KMS-11 (cell line): ENCODE measurements around the gene MYO16.

Source experiments
- H2AFZ ChIP-seq: fragments of 200-600 bp; sonication (generic); 2 replicates; pipeline ENCODE4 v1.6.1; 2016; ENCODE audit warnings: antibody characterized with exemption, mixed run types, low read depth
- H3K27ac ChIP-seq: fragments of 200-600 bp; sonication (generic); 2 replicates; pipeline ENCODE4 v1.6.1; 2016; ENCODE audit warnings: mild to moderate bottlenecking, mixed run types
- H3K27me3 ChIP-seq: fragments of 200-600 bp; sonication (generic); 2 replicates; pipeline ENCODE4 v1.6.1; 2017; ENCODE audit warnings: mild to moderate bottlenecking, low read depth, mixed run types, moderate library complexity; ENCODE audit not compliant: insufficient read depth
- H3K36me3 ChIP-seq: fragments of 200-600 bp; sonication (generic); 2 replicates; pipeline ENCODE4 v1.6.1; 2017; ENCODE audit warnings: mild to moderate bottlenecking, mixed run types; ENCODE audit not compliant: insufficient read depth
- H3K4me1 ChIP-seq: fragments of 200-600 bp; sonication (generic); 2 replicates; pipeline ENCODE4 v1.6.1; 2016; ENCODE audit warnings: mild to moderate bottlenecking, low read depth, mixed run types; ENCODE audit not compliant: poor library complexity, severe bottlenecking
- H3K4me2 ChIP-seq: fragments of 200-600 bp; sonication (generic); 2 replicates; pipeline ENCODE4 v1.7.0; 2016; ENCODE audit warnings: mild to moderate bottlenecking, mixed run types
- H3K4me3 ChIP-seq: fragments of 200-600 bp; sonication (generic); IDR thresholded peaks from 2 replicates; pipeline ENCODE4 v1.6.1; 2017; ENCODE audit warnings: low read depth, low read length, mixed read lengths; ENCODE audit not compliant: insufficient read depth
- H3K79me2 ChIP-seq: fragments of 200-600 bp; sonication (generic); 2 replicates; pipeline ENCODE4 v1.6.1; 2016; ENCODE audit warnings: low read depth, mixed run types; ENCODE audit not compliant: insufficient read depth
- H3K9ac ChIP-seq: fragments of 200-600 bp; sonication (generic); 2 replicates; pipeline ENCODE4 v1.6.1; 2016; ENCODE audit warnings: mild to moderate bottlenecking, mixed run types
- H4K20me1 ChIP-seq: fragments of 200-600 bp; sonication (generic); 2 replicates; pipeline ENCODE4 v1.6.1; 2016; ENCODE audit warnings: mild to moderate bottlenecking, mixed run types; ENCODE audit not compliant: insufficient read depth
- CTCF ChIP-seq: fragments of 200-600 bp; sonication (generic); conservative IDR thresholded peaks from 2 replicates; pipeline ENCODE4 v1.6.1; 2017; ENCODE audit warnings: low read depth, mild to moderate bottlenecking, antibody characterized with exemption, low read length, moderate library complexity, mixed read lengths

Gene MYO16

GRCh38 chr13:109024611-109025010 is 395.2 kb downstream of the MYO16 start:
- TF ChIP-seq CTCF: no peak
- H3K4me1 ChIP-seq: no peaks in the 10 kb centered on the region
- no peak overlapping the region for H3K9ac ChIP-seq
- no peak overlapping the region for H3K4me3 ChIP-seq
- no peaks in the 10 kb centered on the region for H3K27me3 ChIP-seq
- no peak overlapping the region for H3K27ac ChIP-seq
- no peak overlapping the region for H2AFZ ChIP-seq
- H3K79me2 ChIP-seq: no peaks in the 10 kb centered on the region
- no peak overlapping the region for H3K4me2 ChIP-seq
- H4K20me1 ChIP-seq: no peaks in the 10 kb centered on the region
- no peaks in the 10 kb centered on the region for H3K36me3 ChIP-seq

- Histone ChIP-seq H2AFZ (no peak overlapping the region), H3K27ac (no peak overlapping the region), H3K27me3 (no peaks in the 10 kb centered on the region), H3K9ac (no peak overlapping the region), H3K36me3 (no peaks in the 10 kb centered on the region), H3K79me2 (no peaks in the 10 kb centered on the region), H3K4me1 (no peaks in the 10 kb centered on the region), H3K4me2 (no peak overlapping the region), H4K20me1 (no peaks in the 10 kb centered on the region), H3K4me3 (no peak overlapping the region)
- TF ChIP-seq CTCF: no peak
Observed at GRCh38 chr13:109026266-109026665, 396.9 kb downstream of the MYO16 start.

GRCh38 chr13:109028624-109029023 is 399.2 kb downstream of the MYO16 start:
- H3K27ac ChIP-seq: no peak overlapping the region
- H3K9ac ChIP-seq: no peak overlapping the region
- H3K4me1 ChIP-seq: no peaks in the 10 kb centered on the region
- H3K27me3 ChIP-seq: no peaks in the 10 kb centered on the region
- H2AFZ ChIP-seq: no peak overlapping the region
- H4K20me1 ChIP-seq: no peaks in the 10 kb centered on the region
- no peak overlapping the region for H3K4me2 ChIP-seq
- H3K36me3 ChIP-seq: no peaks in the 10 kb centered on the region
- TF ChIP-seq CTCF: no peak
- H3K79me2 ChIP-seq: no peaks in the 10 kb centered on the region
- H3K4me3 ChIP-seq: no peak overlapping the region

- TF ChIP-seq CTCF: no peak
Observed at GRCh38 chr13:109033090-109033489, 403.7 kb downstream of the MYO16 start.

More at GRCh38 chr13:109033090-109033489, 403.7 kb downstream of the MYO16 start:
- Histone ChIP-seq H4K20me1 (no peaks in the 10 kb centered on the region), H3K9ac (no peak overlapping the region), H3K36me3 (no peaks in the 10 kb centered on the region), H3K4me2 (no peak overlapping the region), H3K27ac (no peak overlapping the region), H3K4me1 (no peaks in the 10 kb centered on the region), H3K27me3 (no peaks in the 10 kb centered on the region), H3K4me3 (no peak overlapping the region), H3K79me2 (no peaks in the 10 kb centered on the region), H2AFZ (no peak overlapping the region)
